Suppressor macrophage treated with lipopolysaccharide for 1 hour (primary cell): ENCODE results near the gene ARL17A.
"Not testable (repeated sequence)": the region's sequence is repeated elsewhere in the genome, so short reads cannot be mapped to it uniquely, and the experiment has no call there.

Source experiments
- DNase-seq, 3 donors: peaks; one replicate each; pipeline ENCODE4 v3.0.0-alpha.2; 2020 to 2022

Gene ARL17A

GRCh38 chr17:46534716-46535115 lies 44.8 kb downstream of the ARL17A start:
- DNase-seq = not testable (repeated sequence)

GRCh38 chr17:46512168-46512567 lies 67.3 kb downstream of the ARL17A start, which contains the start of gene LRRC37A2:
Gene LRRC37A2 (plus strand): TSS chr17:46512468. CDS start chr17:46512713, 245 bp downstream.
- DNase-seq = not testable (repeated sequence)

- DNase-seq = not testable (repeated sequence)
These were observed 73.6 kb downstream of the ARL17A start for GRCh38 chr17:46505896-46506295.

GRCh38 chr17:46499437-46500139 lies 79.9 kb downstream of the ARL17A start:
- peak in 1 of 3 donors; percentile 15 for DNase-seq

- not testable (repeated sequence) for DNase-seq
These were observed 87.5 kb downstream of the ARL17A start for GRCh38 chr17:46492021-46492420.

GRCh38 chr17:46481310-46481709 lies 98.2 kb downstream of the ARL17A start:
- DNase-seq = not testable (repeated sequence)

GRCh38 chr17:46478823-46479222 lies 100.7 kb downstream of the ARL17A start:
- not testable (repeated sequence) for DNase-seq

GRCh38 chr17:46475583-46475982 lies 103.9 kb downstream of the ARL17A start:
- peak in 2 of 3 donors; percentile 11 to 17 for DNase-seq

GRCh38 chr17:46474489-46474888 lies 105.0 kb downstream of the ARL17A start:
- not testable (repeated sequence) for DNase-seq

GRCh38 chr17:46467618-46468017 lies 111.9 kb downstream of the ARL17A start:
- DNase-seq = not testable (repeated sequence)
